HepG2 (cell line): Measurements from ENCODE around the gene LRP1-AS. TPM values are rescaled to one million over a fixed set of nuclear protein-coding genes. Genes with fewer than 3 reads are reported as not detected.

Source experiments
- AHR ChIP-seq: IDR thresholded peaks from 2 replicates; pipeline ENCODE4 v1.6.1; 2018; ENCODE audit warnings: missing genetic modification reagents, missing compliant biosample characterization
- ELF3 ChIP-seq: IDR thresholded peaks from 2 replicates; pipeline ENCODE4 v1.6.1; 2016; ENCODE audit warnings: missing genetic modification reagents, missing compliant biosample characterization
- FOXA3 ChIP-seq: IDR thresholded peaks from 2 replicates; pipeline ENCODE4 v1.6.1; 2016; ENCODE audit warnings: missing genetic modification reagents, missing compliant biosample characterization
- KDM4B ChIP-seq: sonication (generic); formaldehyde crosslinking; IDR thresholded peaks from 2 replicates; pipeline ENCODE4 v1.4.0; 2020; ENCODE audit warnings: missing genetic modification reagents
- PHB2 ChIP-seq: fragments of 450-650 bp; IDR thresholded peaks from 2 replicates; pipeline ENCODE4 v1.6.1; 2018; ENCODE audit not compliant: partially characterized antibody
- PPARG ChIP-seq: conservative IDR thresholded peaks from 2 replicates; pipeline ENCODE4 v1.6.1; 2016; ENCODE audit warnings: missing biosample characterization, missing genetic modification reagents
- ZFP90 ChIP-seq: sonication (generic); formaldehyde crosslinking; IDR thresholded peaks from 2 replicates; pipeline ENCODE4 v1.8.0; 2022; ENCODE audit warnings: missing genetic modification reagents, mild to moderate bottlenecking, inconsistent platforms, borderline replicate concordance
- ZNF124 ChIP-seq: sonication (generic); formaldehyde crosslinking; IDR thresholded peaks from 2 replicates; pipeline ENCODE4 v1.4.0; 2020; ENCODE audit warnings: missing genetic modification reagents
- ZNF451 ChIP-seq: sonication (generic); formaldehyde crosslinking; IDR thresholded peaks from 2 replicates; pipeline ENCODE4 v1.5.0; 2020; ENCODE audit warnings: mild to moderate bottlenecking, missing genetic modification reagents
- ZNF569 ChIP-seq: sonication (generic); formaldehyde crosslinking; IDR thresholded peaks from 2 replicates; pipeline ENCODE4 v1.5.0; 2020; ENCODE audit warnings: mild to moderate bottlenecking, missing genetic modification reagents, moderate library complexity, borderline replicate concordance
- ZNF713 ChIP-seq: sonication (generic); formaldehyde crosslinking; IDR thresholded peaks from 2 replicates; pipeline ENCODE4 v1.4.0; 2020; ENCODE audit warnings: mild to moderate bottlenecking, missing genetic modification reagents
- polyA plus RNA-seq, 8 experiments: library from polyadenylated mRNA; depleted of rRNA in 3 of 8; stranded (reverse) in 7 of 8; unstranded in 1 of 8; fragments of >200 nt; fragmentation: Illumina TruSeq in 4 of 8; extraction: Trizol in 4 of 8; gene quantifications; 2 replicates each; pipeline versions ENCODE4 v1.2.1 to v1.2.3, GENCODE V29; 2011 to 2016; ENCODE audit warnings: low read depth in 4 of 8, missing spikeins in 1 of 8, mixed read lengths in 1 of 8; ENCODE audit not compliant: insufficient read depth in 1 of 8
- total RNA-seq, 5 experiments: library from RNA; depleted of rRNA; stranded (reverse); fragments of >200 nt; fragmentation: Illumina TruSeq; extraction: Trizol; gene quantifications; 2 replicates each; pipeline ENCODE4 v1.2.3, GENCODE V29; 2016; ENCODE audit warnings: low read depth in 1 of 5
- TF ChIP-seq, protein P1 (sequence below): sonication (generic); formaldehyde crosslinking; conservative IDR thresholded peaks from 2 replicates; pipeline ENCODE4 v1.8.0; 2022; ENCODE audit warnings: low read depth, missing genetic modification reagents
- TF ChIP-seq, protein P2 (sequence below): sonication (generic); formaldehyde crosslinking; IDR thresholded peaks from 2 replicates; pipeline ENCODE4 v1.8.0; 2022; ENCODE audit warnings: missing genetic modification reagents, mild to moderate bottlenecking, moderate library complexity, borderline replicate concordance
- TF ChIP-seq, protein P3 (sequence below): IDR thresholded peaks from 2 replicates; pipeline ENCODE4 v1.6.1; 2012; ENCODE audit warnings: low read depth, low read length, improper control_type of control experiment
- TF ChIP-seq, protein P4 (sequence below): sonication (generic); formaldehyde crosslinking; IDR thresholded peaks from 2 replicates; pipeline ENCODE4 v1.8.0; 2022; ENCODE audit warnings: low read depth, missing genetic modification reagents
- TF ChIP-seq, protein P5 (sequence below), 2 experiments: fragments of 450-650 bp in 1 of 2; sonication (generic) in 1 of 2; formaldehyde crosslinking; IDR thresholded peaks; 2 replicates each; pipeline versions ENCODE4 v1.5.0 to v1.8.0; 2020 to 2022; ENCODE audit warnings: mild to moderate bottlenecking in 1 of 2, missing genetic modification reagents in 1 of 2
- TF ChIP-seq, protein P6 (sequence below): sonication (generic); formaldehyde crosslinking; conservative IDR thresholded peaks from 2 replicates; pipeline ENCODE4 v1.4.0; 2020; ENCODE audit warnings: missing genetic modification reagents
- TF ChIP-seq, protein P7 (sequence below): sonication (generic); formaldehyde crosslinking; IDR thresholded peaks from 2 replicates; pipeline ENCODE4 v1.9.0; 2022; ENCODE audit warnings: low read depth, missing genetic modification reagents

LRP1-AS gene
- total and polyA plus RNA-seq, 2 of the 13 experiments (the other 11 are each of a cell fraction or from before 2014, with no cell fraction given) = 0.20 TPM; not detected in 1

DNA sequence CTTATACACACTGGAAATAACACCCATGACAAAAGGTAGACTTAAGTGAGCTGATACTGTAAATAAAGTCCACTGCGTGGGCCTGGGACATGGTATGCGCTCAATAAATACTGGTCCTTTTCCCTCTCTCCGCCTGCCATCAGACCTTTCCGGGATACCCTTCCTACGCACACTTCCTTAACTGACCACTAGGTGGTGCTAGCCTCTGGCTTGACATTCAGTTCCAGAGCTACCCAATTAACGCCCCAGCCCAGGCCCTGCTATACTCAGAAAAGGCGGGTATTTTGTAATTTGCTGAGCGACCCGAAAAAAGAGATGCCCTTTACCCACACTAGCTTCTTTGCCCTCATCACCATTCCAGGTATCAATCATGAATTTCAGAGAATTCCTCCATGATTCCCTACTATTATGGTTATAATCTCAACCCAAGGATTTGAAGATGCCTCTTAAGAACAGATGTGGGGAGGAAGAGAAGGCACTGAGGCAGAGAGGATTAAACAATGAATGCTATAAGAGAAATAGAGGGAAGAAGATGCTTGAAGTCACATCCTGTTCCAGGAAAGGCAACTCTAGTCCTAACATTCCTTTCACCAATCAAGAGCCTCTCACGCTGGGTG is 23.1 kb downstream of the LRP1-AS start (continued):
- TF ChIP-seq, protein P1, sequence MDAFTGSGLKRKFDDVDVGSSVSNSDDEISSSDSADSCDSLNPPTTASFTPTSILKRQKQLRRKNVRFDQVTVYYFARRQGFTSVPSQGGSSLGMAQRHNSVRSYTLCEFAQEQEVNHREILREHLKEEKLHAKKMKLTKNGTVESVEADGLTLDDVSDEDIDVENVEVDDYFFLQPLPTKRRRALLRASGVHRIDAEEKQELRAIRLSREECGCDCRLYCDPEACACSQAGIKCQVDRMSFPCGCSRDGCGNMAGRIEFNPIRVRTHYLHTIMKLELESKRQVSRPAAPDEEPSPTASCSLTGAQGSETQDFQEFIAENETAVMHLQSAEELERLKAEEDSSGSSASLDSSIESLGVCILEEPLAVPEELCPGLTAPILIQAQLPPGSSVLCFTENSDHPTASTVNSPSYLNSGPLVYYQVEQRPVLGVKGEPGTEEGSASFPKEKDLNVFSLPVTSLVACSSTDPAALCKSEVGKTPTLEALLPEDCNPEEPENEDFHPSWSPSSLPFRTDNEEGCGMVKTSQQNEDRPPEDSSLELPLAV = no peak
- TF ChIP-seq, protein P2, sequence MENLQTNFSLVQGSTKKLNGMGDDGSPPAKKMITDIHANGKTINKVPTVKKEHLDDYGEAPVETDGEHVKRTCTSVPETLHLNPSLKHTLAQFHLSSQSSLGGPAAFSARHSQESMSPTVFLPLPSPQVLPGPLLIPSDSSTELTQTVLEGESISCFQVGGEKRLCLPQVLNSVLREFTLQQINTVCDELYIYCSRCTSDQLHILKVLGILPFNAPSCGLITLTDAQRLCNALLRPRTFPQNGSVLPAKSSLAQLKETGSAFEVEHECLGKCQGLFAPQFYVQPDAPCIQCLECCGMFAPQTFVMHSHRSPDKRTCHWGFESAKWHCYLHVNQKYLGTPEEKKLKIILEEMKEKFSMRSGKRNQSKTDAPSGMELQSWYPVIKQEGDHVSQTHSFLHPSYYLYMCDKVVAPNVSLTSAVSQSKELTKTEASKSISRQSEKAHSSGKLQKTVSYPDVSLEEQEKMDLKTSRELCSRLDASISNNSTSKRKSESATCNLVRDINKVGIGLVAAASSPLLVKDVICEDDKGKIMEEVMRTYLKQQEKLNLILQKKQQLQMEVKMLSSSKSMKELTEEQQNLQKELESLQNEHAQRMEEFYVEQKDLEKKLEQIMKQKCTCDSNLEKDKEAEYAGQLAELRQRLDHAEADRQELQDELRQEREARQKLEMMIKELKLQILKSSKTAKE = no peak
- TF ChIP-seq ZFP90 (CRISPR knock-in tag) = no peak
- TF ChIP-seq, protein P3, sequence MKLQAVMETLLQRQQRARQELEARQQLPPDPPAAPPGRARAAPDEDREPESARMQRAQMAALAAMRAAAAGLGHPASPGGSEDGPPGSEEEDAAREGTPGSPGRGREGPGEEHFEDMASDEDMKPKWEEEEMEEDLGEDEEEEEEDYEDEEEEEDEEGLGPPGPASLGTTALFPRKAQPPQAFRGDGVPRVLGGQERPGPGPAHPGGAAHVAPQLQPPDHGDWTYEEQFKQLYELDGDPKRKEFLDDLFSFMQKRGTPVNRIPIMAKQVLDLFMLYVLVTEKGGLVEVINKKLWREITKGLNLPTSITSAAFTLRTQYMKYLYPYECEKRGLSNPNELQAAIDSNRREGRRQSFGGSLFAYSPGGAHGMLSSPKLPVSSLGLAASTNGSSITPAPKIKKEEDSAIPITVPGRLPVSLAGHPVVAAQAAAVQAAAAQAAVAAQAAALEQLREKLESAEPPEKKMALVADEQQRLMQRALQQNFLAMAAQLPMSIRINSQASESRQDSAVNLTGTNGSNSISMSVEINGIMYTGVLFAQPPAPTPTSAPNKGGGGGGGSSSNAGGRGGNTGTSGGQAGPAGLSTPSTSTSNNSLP = no peak
- no peak for TF ChIP-seq AHR (CRISPR knock-in tag)
- no peak for TF ChIP-seq ZNF451 (CRISPR knock-in tag)
- TF ChIP-seq FOXA3 (CRISPR knock-in tag) = 0 out of 2 replicates have a peak, but pooled peaks have one; percentile 4
- TF ChIP-seq ZNF124 (CRISPR knock-in tag) = no peak
- no peak for TF ChIP-seq ZNF569 (CRISPR knock-in tag)
- TF ChIP-seq, protein P4, sequence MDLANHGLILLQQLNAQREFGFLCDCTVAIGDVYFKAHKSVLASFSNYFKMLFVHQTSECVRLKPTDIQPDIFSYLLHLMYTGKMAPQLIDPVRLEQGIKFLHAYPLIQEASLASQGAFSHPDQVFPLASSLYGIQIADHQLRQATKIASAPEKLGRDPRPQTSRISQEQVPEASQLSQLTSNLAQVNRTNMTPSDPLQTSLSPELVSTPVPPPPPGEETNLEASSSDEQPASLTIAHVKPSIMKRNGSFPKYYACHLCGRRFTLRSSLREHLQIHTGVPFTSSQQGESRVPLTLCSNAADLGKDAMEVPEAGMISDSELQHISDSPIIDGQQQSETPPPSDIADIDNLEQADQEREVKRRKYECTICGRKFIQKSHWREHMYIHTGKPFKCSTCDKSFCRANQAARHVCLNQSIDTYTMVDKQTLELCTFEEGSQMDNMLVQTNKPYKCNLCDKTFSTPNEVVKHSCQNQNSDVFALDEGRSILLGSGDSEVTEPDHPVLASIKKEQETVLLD (CRISPR knock-in tag) = no peak
- TF ChIP-seq ELF3 (CRISPR knock-in tag) = peak; percentile 23; the same call in 1 of the 2 replicates
- no peak for TF ChIP-seq PHB2
- TF ChIP-seq ZNF713 (CRISPR knock-in tag) = no peak
- TF ChIP-seq, protein P5, sequence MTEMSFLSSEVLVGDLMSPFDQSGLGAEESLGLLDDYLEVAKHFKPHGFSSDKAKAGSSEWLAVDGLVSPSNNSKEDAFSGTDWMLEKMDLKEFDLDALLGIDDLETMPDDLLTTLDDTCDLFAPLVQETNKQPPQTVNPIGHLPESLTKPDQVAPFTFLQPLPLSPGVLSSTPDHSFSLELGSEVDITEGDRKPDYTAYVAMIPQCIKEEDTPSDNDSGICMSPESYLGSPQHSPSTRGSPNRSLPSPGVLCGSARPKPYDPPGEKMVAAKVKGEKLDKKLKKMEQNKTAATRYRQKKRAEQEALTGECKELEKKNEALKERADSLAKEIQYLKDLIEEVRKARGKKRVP (CRISPR knock-in tag; IDR thresholded peaks at IDR 0.05) = no peak
- TF ChIP-seq, protein P6, sequence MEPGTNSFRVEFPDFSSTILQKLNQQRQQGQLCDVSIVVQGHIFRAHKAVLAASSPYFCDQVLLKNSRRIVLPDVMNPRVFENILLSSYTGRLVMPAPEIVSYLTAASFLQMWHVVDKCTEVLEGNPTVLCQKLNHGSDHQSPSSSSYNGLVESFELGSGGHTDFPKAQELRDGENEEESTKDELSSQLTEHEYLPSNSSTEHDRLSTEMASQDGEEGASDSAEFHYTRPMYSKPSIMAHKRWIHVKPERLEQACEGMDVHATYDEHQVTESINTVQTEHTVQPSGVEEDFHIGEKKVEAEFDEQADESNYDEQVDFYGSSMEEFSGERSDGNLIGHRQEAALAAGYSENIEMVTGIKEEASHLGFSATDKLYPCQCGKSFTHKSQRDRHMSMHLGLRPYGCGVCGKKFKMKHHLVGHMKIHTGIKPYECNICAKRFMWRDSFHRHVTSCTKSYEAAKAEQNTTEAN = no peak
- TF ChIP-seq, protein P7, sequence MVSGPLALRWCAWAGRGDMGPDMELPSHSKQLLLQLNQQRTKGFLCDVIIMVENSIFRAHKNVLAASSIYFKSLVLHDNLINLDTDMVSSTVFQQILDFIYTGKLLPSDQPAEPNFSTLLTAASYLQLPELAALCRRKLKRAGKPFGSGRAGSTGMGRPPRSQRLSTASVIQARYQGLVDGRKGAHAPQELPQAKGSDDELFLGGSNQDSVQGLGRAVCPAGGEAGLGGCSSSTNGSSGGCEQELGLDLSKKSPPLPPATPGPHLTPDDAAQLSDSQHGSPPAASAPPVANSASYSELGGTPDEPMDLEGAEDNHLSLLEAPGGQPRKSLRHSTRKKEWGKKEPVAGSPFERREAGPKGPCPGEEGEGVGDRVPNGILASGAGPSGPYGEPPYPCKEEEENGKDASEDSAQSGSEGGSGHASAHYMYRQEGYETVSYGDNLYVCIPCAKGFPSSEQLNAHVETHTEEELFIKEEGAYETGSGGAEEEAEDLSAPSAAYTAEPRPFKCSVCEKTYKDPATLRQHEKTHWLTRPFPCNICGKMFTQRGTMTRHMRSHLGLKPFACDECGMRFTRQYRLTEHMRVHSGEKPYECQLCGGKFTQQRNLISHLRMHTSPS = no peak
- TF ChIP-seq PPARG (CRISPR knock-in tag) = 0 out of 2 replicates have a peak, but pooled peaks have one; percentile 12
- no peak for TF ChIP-seq KDM4B (CRISPR knock-in tag)
